Heart left ventricle (tissue), 16 donors: ENCODE results near the gene EPHB1. TPM values are rescaled to one million over a fixed set of nuclear protein-coding genes. Genes with fewer than 3 reads are reported as not detected.
A peak's percentile ranks its signal among the peaks of the same experiment; 100 is the strongest.

Experiments
- ATAC-seq, 4 donors: fragments of 200-7000 bp; cut with Tn5 transposase; one replicate each; pipeline ENCODE4 v1.9.1; 2020 to 2022; ENCODE audit warnings: moderate library complexity in 4 of 4, mild to moderate bottlenecking in 3 of 4, moderate number of reproducible peaks in 1 of 4
- DNase-seq, 5 donors: peaks; one replicate each; pipeline ENCODE4 v3.0.0-alpha.2; 2020
- H3K27ac ChIP-seq, 12 donors: fragments of 200-600 bp; sonication (generic) in 4 of 12; one replicate each; pipeline versions ENCODE4 v1.5.0 to v1.8.0; 2016 to 2022; ENCODE audit warnings: mild to moderate bottlenecking in 2 of 12
- H3K27me3 ChIP-seq, 9 donors: fragments of 200-600 bp; sonication (generic) in 2 of 9; one replicate each; pipeline versions ENCODE4 v1.5.1 to v1.8.0; 2016 to 2022; ENCODE audit warnings: mild to moderate bottlenecking in 3 of 9
- H3K36me3 ChIP-seq, 9 donors: fragments of 200-600 bp; sonication (generic) in 2 of 9; one replicate each; pipeline versions ENCODE4 v1.5.0 to v1.8.0; 2018 to 2022; ENCODE audit warnings: mild to moderate bottlenecking in 2 of 9
- H3K4me1 ChIP-seq, 12 donors: fragments of 200-600 bp; sonication (generic) in 4 of 12; one replicate each; pipeline versions ENCODE4 v1.5.0 to v1.8.0; 2016 to 2022; ENCODE audit warnings: mild to moderate bottlenecking in 3 of 12
- H3K4me3 ChIP-seq, 12 donors: fragments of 200-600 bp; sonication (generic) in 4 of 12; one replicate each; pipeline versions ENCODE4 v1.5.0 to v1.8.0; 2017 to 2022; ENCODE audit warnings: mild to moderate bottlenecking in 9 of 12, moderate library complexity in 4 of 12
- H3K9me3 ChIP-seq, 12 donors: fragments of 200-600 bp; sonication (generic) in 4 of 12; one replicate each; pipeline versions ENCODE4 v1.5.0 to v1.8.0; 2016 to 2022; ENCODE audit warnings: mild to moderate bottlenecking in 1 of 12
- POLR2A ChIP-seq, 2 donors: fragments of 450-650 bp; IDR thresholded peaks; one replicate each; pipeline ENCODE4 v1.6.1; 2017; ENCODE audit warnings: antibody characterized with exemption in 2 of 2, mild to moderate bottlenecking in 2 of 2, moderate library complexity in 2 of 2
- WGBS, 4 donors: extraction: QIAGEN DNeasy Blood & Tissue Kit in 2 of 4; methylation state at CpG; one replicate each; pipeline versions ENCODE4 v1.1.5 to v1.1.7; 2013 to 2018; 5-methylcytosine and 5-hydroxymethylcytosine counted together
- intact Hi-C, 10 donors: fragments of 100-400 bp; cut with DNase I; formaldehyde crosslinking; loops; one replicate each; pipeline versions ENCODE4 v1.11.1 to v1.14.2; 2022
- long read RNA-seq, 3 donors: library from polyadenylated mRNA; unstranded; transcript quantifications; one replicate each; pipeline ENCODE4 v2.0.0, GENCODE V29; 2020 to 2021
- polyA plus RNA-seq, 2 donors: library from polyadenylated mRNA; stranded (reverse); fragments of 200-250 nt; gene quantifications; one replicate each; pipeline ENCODE4 v1.2.3, GENCODE V29; 2013
- total RNA-seq, 9 donors: library from RNA; depleted of rRNA in 2 of 9; stranded (reverse); fragments of >200 nt in 2 of 9; fragmentation: NEBNext Ultra II Directional in 3 of 9; extraction: Animal tissue kit (Norgen Biotek cat#: 25700) in 3 of 9; gene quantifications; one replicate each; pipeline versions ENCODE4 v1.1.0 to v1.2.4, GENCODE V29; 2016 to 2023
- TF ChIP-seq, protein P1 (sequence below), 12 donors: fragments of 200-600 bp; sonication (generic) in 4 of 12; IDR thresholded peaks; one replicate each; pipeline versions ENCODE4 v1.5.0 to v1.8.0; 2018 to 2022; ENCODE audit warnings: antibody characterized with exemption in 12 of 12, mild to moderate bottlenecking in 5 of 12
- donor health status: ischemic (EF 13 %, LVEDD 7.1; RV severe dilation, severe dysfunction).
- donor health status: healthy with polysubstance abuse.
- donor health status: DM: no; HTN: yes; CAD: no.
- donor health status: DM: no; HTN: no; CAD: no.
- donor health status: ischemic (EF 25% LVEDD 6.9; RV normal size, moderate dysfunction).
- donor health status: ischemic (EF 25% LVEDD 5.7; RV mildly dilated, moderate dysfunction).
- donor health status: healthy.
- donor health status: DM: yes; HTN: yes; CAD: no.
- donor health status: ischemic (EF 35%, LVEDD 5.7; RV mildly dilated, moderate dysfunction).
- donor health status: nonischemic (EF 11% LVEDD 7.7; RV severe dilation, severe dysfunction).
- donor health status: DM: yes; HTN: yes; CAD: no.
- donor health status: PGD.
- donor health status: ischemic (EF 29% LVEDD 5.4; RV normal size, mild dysfunction).
- donor health status: nonischemic (EF 23%, LVEDD 6.1; RV moderate dilation, normal function).

The EPHB1 gene
- 1 to 10 TPM in 6 of 9 donors, under 1 TPM in 3; 0.31 to 2.2 (median 1.1) TPM for total RNA-seq
- polyA plus RNA-seq, result under 1 TPM; 0.42 to 0.49 TPM
- long read RNA-seq, donor 1, full-length matches to known transcripts, result 2 of 9 reads
- long read RNA-seq, donor 1, partial matches to known transcripts, result 1 of 9 reads
- long read RNA-seq, donor 1, other reads (novel, unspliced or antisense), result 6 of 9 reads
- long read RNA-seq, donor 2, partial matches to known transcripts, result 0 of 1 reads
- long read RNA-seq, donor 2, other reads (novel, unspliced or antisense), result 1 of 1 reads
- long read RNA-seq, donor 3, partial matches to known transcripts, result 0 of 1 reads
- long read RNA-seq, donor 3, other reads (novel, unspliced or antisense), result 1 of 1 reads

DNA sequence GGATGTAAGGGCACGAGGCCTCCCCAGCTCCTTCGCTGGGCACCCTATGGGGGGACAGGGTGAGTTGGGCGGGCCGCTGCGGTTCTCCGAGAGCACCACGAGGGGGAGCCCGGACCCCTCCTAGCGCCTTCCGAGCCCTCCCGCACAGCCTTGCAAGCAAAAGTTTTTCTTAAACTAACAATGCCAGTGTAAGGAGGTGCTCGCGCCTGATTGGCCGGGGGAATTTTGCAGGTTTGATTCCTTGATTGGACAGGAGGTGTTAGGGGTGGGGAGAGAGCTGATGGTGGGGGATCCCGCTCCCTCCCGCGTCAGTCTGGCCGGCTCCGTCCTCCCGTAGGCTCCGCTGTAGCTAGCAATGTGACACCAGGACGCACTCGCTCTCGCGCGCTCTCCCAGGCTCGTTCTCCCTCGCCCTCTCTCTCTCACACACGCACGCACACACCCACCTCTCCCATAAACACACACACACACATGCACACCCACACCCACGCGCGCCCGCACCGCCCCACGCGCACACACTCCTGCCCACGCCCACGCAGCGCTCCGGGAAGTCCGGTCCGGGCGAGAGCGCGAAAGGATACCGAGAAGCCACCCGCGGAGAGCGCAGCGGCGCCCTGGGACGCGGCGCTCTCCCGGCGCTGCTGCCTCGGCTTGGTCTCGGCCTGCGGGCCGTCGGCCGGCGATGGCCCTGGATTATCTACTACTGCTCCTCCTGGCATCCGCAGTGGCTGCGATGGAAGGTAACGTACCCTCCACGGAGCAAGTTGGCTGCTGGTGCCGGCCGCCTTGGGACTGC, at the start of gene EPHB1:
TSS of gene EPHB1 (plus strand) at position 311 of the 796 bp plus-strand sequence.
- 1% methylated on average over 41 to 70 of the region's 70 CpGs for WGBS, 4 donors
- Histone ChIP-seq H3K9me3 (no peaks in the 10 kb centered on the region), H3K36me3 (no peaks in the 10 kb centered on the region), H3K4me1 (peaks cover 0 to 28% (median 16%) of the 10 kb centered on the region in 12 donors), H3K27ac (peak within 1 kb of the TSS in 2 of 12 donors; percentile 8 to 78), H3K27me3 (peaks cover 8 to 37% (median 28%) of the 10 kb centered on the region in 9 donors), H3K4me3 (peak within 1 kb of the TSS; percentile 30 to 76 (median 56))
- ATAC-seq, result peak; percentile 80 to 93 (median 91)
- TF ChIP-seq POLR2A (IDR thresholded peaks at IDR 0.05), result peak in 1 of 2 donors; percentile 22
- TF ChIP-seq, protein P1, sequence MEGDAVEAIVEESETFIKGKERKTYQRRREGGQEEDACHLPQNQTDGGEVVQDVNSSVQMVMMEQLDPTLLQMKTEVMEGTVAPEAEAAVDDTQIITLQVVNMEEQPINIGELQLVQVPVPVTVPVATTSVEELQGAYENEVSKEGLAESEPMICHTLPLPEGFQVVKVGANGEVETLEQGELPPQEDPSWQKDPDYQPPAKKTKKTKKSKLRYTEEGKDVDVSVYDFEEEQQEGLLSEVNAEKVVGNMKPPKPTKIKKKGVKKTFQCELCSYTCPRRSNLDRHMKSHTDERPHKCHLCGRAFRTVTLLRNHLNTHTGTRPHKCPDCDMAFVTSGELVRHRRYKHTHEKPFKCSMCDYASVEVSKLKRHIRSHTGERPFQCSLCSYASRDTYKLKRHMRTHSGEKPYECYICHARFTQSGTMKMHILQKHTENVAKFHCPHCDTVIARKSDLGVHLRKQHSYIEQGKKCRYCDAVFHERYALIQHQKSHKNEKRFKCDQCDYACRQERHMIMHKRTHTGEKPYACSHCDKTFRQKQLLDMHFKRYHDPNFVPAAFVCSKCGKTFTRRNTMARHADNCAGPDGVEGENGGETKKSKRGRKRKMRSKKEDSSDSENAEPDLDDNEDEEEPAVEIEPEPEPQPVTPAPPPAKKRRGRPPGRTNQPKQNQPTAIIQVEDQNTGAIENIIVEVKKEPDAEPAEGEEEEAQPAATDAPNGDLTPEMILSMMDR (IDR thresholded peaks at IDR 0.05), result peak; percentile 89 to 95 (median 92)
- peak; percentile 77 to 86 (median 80) for DNase-seq
- intact Hi-C loops, result loop anchor here (2.0 to 10.0 kb wide), 12 partner anchors 194 to 1250 kb away; no protein-coding TSS in a partner anchor

DNA sequence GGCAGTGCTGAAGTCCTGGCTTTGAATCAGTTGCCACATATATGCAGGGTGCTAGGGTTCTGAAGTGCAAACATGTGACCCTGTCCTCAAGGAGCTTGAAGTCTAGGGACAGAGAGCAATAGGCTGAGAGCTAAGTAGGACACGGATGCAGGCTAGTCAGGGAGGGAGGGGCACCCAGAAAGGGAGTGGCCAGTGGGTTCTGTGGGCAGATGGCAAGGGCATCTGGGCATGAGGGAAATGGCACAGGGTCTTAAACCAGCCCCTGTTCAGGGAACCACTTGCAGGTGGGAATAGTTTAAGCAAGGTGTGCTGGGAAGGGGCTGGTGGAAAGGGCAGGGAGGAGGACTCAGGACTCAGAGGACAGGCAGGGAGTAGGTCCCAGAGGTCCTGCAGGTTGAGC, 46.4 kb upstream of the EPHB1 start:
- ATAC-seq (no peak), DNase-seq (no peak)
- Histone ChIP-seq H3K27me3 (no peaks in the 10 kb centered on the region), H3K27ac (no peak overlapping the region), H3K36me3 (no peaks in the 10 kb centered on the region), H3K4me3 (no peak overlapping the region), H3K9me3 (no peaks in the 10 kb centered on the region), H3K4me1 (peaks cover 0 to 14% (median 4%) of the 10 kb centered on the region in 12 donors)
- intact Hi-C loops, result no loop called here
- 88 to 93% (median 92%) methylated on average over 1 of the region's 1 CpG for WGBS, 4 donors
- TF ChIP-seq, protein P1 (IDR thresholded peaks at IDR 0.05), result no peak
- no peak for TF ChIP-seq POLR2A (IDR thresholded peaks at IDR 0.05)

DNA sequence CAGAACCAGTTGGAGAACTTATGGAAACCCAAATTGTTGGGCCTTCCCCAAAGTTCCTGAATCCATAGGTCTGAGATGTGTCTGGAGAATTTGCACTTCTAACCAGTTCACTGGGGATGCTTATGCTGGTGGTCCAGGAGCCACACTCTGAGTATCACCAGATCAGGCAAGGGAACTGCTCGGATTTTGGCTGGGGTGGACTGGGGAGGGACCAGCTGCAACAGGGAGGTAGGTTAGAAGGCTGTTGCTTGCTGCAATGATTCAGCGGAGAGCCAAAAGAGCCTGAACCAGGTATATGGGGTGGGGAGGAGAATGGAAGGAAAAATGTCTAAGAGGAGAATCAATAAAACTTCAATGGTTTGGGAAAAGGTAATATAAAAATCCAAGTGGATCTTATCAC, 45.9 kb upstream of the EPHB1 start:
- Histone ChIP-seq H3K27me3 (no peaks in the 10 kb centered on the region), H3K36me3 (no peaks in the 10 kb centered on the region), H3K4me3 (no peak overlapping the region), H3K27ac (no peak overlapping the region), H3K4me1 (peaks cover 0 to 18% (median 5%) of the 10 kb centered on the region in 12 donors), H3K9me3 (no peaks in the 10 kb centered on the region)
- ATAC-seq (no peak), DNase-seq (no peak)
- TF ChIP-seq, protein P1 (IDR thresholded peaks at IDR 0.05), result no peak
- TF ChIP-seq POLR2A (IDR thresholded peaks at IDR 0.05), result no peak
- WGBS, 4 donors, result 72 to 84% (median 82%) methylated on average over 2 of the region's 2 CpGs
- intact Hi-C loops, result no loop called here
